K562 (cell line): Measurements from ENCODE around the gene HSD17B8. TPM values are rescaled to one million over a fixed set of nuclear protein-coding genes. Genes with fewer than 3 reads are reported as not detected.
A peak's percentile ranks its signal among the peaks of the same experiment; 100 is the strongest.

Source experiments
- CTBP1 ChIP-seq: fragments of 450-650 bp; IDR thresholded peaks from 2 replicates; pipeline ENCODE4 v1.6.1; 2016; ENCODE audit warnings: borderline replicate concordance
- DIDO1 ChIP-seq: fragments of 450-650 bp; IDR thresholded peaks from 2 replicates; pipeline ENCODE4 v1.6.1; 2016; ENCODE audit warnings: low read depth, missing biosample characterization, missing genetic modification characterization
- ELF2 ChIP-seq: fragments of 250-450 bp; sonication (Bioruptor Pico); IDR thresholded peaks from 2 replicates; pipeline ENCODE4 v1.5.0; 2021; ENCODE audit warnings: mild to moderate bottlenecking
- IRF2 ChIP-seq: sonication (generic); formaldehyde crosslinking; IDR thresholded peaks from 2 replicates; pipeline ENCODE4 v1.8.1; 2022; ENCODE audit warnings: mild to moderate bottlenecking, missing genetic modification reagents
- JUND ChIP-seq, 2 experiments: IDR thresholded peaks; 2 replicates in 1 of 2; 3 replicates in 1 of 2; pipeline ENCODE4 v1.6.1; 2011; ENCODE audit warnings: borderline replicate concordance in 2 of 2, low read depth in 2 of 2, low read length in 2 of 2, improper control_type of control experiment in 1 of 2, missing biosample characterization in 1 of 2, missing genetic modification characterization in 1 of 2, missing genetic modification reagents in 1 of 2
- MTA2 ChIP-seq: fragments of 450-650 bp; IDR thresholded peaks from 2 replicates; pipeline ENCODE4 v1.6.1; 2016; ENCODE audit warnings: low read depth
- NFE2 ChIP-seq: IDR thresholded peaks from 2 replicates; pipeline ENCODE4 v1.6.1; 2014; ENCODE audit warnings: antibody characterized with exemption, low read depth
- NFIC ChIP-seq: fragments of 450-650 bp; IDR thresholded peaks from 2 replicates; pipeline ENCODE4 v1.6.1; 2017; ENCODE audit warnings: mild to moderate bottlenecking, inconsistent platforms
- PTBP1 ChIP-seq: fragments of 200-400 bp; formaldehyde crosslinking; IDR thresholded peaks from 2 replicates; pipeline ENCODE4 v1.6.1; 2017; ENCODE audit warnings: low read depth, low read length
- RBM25 ChIP-seq: fragments of 200-400 bp; formaldehyde crosslinking; IDR thresholded peaks from 2 replicates; pipeline ENCODE4 v1.6.1; 2018; ENCODE audit warnings: low read length, low read depth, moderate library complexity; ENCODE audit not compliant: severe bottlenecking
- SAFB ChIP-seq: fragments of 200-400 bp; formaldehyde crosslinking; IDR thresholded peaks from 2 replicates; pipeline ENCODE4 v1.6.1; 2017; ENCODE audit warnings: low read depth, low read length, borderline replicate concordance
- TARDBP ChIP-seq: fragments of 450-650 bp; IDR thresholded peaks from 2 replicates; pipeline ENCODE4 v1.6.1; 2016
- ZKSCAN8 ChIP-seq: fragments of 200-800 bp; sonication (Bioruptor generic); IDR thresholded peaks from 2 replicates; pipeline ENCODE4 v1.6.1; 2016; ENCODE audit warnings: missing genetic modification characterization, missing compliant biosample characterization
- ZNF134 ChIP-seq: fragments of 250-450 bp; sonication (Bioruptor Pico); conservative IDR thresholded peaks from 2 replicates; pipeline ENCODE4 v1.4.0; 2020
- ZNF589 ChIP-seq: fragments of 200-800 bp; sonication (Bioruptor generic); IDR thresholded peaks from 2 replicates; pipeline ENCODE4 v1.6.1; 2016; ENCODE audit warnings: low read depth, missing genetic modification characterization, missing compliant biosample characterization
- polyA plus RNA-seq, 8 experiments: library from polyadenylated mRNA; depleted of rRNA in 4 of 8; stranded (reverse) in 5 of 8; unstranded in 3 of 8; fragments of >200 nt; fragmentation: Nextera tagmentation in 2 of 8; fragmentation: Illumina TruSeq in 1 of 8; extraction: Ambion mirVana in 2 of 8; extraction: Trizol in 1 of 8; gene quantifications; 2 replicates each; pipeline versions ENCODE4 v1.2.1 to v1.2.3, GENCODE V29; 2011 to 2014; ENCODE audit warnings: inconsistent platforms in 1 of 8, missing spikeins in 1 of 8
- total RNA-seq, 7 experiments: library from RNA; depleted of rRNA in 6 of 7; stranded (reverse); fragments of >200 nt in 6 of 7; fragmentation: Illumina TruSeq in 2 of 7; extraction: Trizol in 2 of 7; gene quantifications; 2 replicates each; pipeline versions ENCODE4 v1.2.1 to v1.2.3, GENCODE V29; 2011 to 2021; ENCODE audit warnings: low replicate concordance in 1 of 7
- TF ChIP-seq, protein P1 (sequence below): fragments of 250-450 bp; sonication (Bioruptor Pico); IDR thresholded peaks from 2 replicates; pipeline ENCODE4 v1.6.1; 2021; ENCODE audit warnings: mild to moderate bottlenecking
- TF ChIP-seq, protein P2 (sequence below): fragments of 250-450 bp; sonication (Bioruptor Pico); IDR thresholded peaks from 2 replicates; pipeline ENCODE4 v1.4.0; 2020; ENCODE audit warnings: mild to moderate bottlenecking, moderate library complexity, borderline replicate concordance
- TF ChIP-seq, protein P3 (sequence below), 2 experiments: IDR thresholded peaks; 2 replicates each; pipeline ENCODE4 v1.6.1; 2012; ENCODE audit warnings: improper control_type of control experiment in 2 of 2, low read depth in 2 of 2, low read length in 2 of 2, borderline replicate concordance in 1 of 2
- TF ChIP-seq, protein P4 (sequence below), 2 experiments: fragments of 450-650 bp in 1 of 2; sonication (generic) in 1 of 2; formaldehyde crosslinking; conservative IDR thresholded peaks; 2 replicates each; pipeline versions ENCODE4 v1.4.0 to v1.8.1; 2020 to 2022; ENCODE audit warnings: mild to moderate bottlenecking in 1 of 2, missing genetic modification reagents in 1 of 2

Gene HSD17B8
- total and polyA plus RNA-seq, 9 of the 15 experiments (the other 6 are each of a cell fraction or from before 2014, with no cell fraction given): 3.7 to 35.2 (median 14.2) TPM

DNA sequence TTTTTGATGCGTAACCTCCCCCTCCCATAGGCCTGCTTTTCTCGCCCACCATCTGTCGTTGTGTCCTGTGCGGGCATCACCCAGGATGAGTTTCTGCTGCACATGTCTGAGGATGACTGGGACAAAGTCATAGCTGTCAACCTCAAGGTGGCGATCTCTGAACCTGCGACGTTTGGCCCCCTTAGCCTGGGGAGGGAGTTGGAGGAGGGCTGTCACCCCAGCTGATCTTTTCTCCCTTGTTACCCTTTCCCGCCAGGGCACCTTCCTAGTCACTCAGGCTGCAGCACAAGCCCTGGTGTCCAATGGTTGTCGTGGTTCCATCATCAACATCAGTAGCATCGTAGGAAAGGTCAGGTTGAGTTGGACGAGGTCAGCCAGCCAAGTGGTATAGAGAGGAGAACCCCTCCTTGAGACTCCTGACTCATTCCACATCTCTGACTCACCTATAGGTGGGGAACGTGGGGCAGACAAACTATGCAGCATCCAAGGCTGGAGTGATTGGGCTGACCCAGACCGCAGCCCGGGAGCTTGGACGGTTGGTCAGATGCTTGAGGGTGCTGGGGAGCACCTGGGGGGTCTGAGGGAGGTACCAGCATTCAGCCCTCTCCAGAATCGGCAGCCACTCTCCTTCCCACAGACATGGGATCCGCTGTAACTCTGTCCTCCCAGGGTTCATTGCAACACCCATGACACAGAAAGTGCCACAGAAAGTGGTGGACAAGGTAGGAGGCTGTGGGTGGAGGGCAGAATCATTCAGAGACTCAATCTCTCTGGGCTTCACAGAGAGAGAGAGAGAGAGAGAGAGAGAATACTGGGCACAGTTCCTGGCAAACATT is 954 bp downstream of the HSD17B8 start (continued):
- TF ChIP-seq CTBP1: peak; percentile 73
- TF ChIP-seq SAFB: no peak
- no peak for TF ChIP-seq PTBP1
- TF ChIP-seq IRF2 (CRISPR knock-in tag): no peak
- TF ChIP-seq JUND (IDR thresholded peaks at IDR 0.05; ENCODE audit: borderline replicate concordance, low read depth, low read length): peak; percentile 76
- TF ChIP-seq JUND (tag; IDR thresholded peaks at IDR 0.05; ENCODE audit: borderline replicate concordance, low read depth, low read length): peak; percentile 77; the same call in 2 of the 3 replicates
- no peak for TF ChIP-seq TARDBP
- TF ChIP-seq RBM25: no peak
- no peak for TF ChIP-seq ZNF134 (CRISPR knock-in tag)
- TF ChIP-seq NFIC: no peak
- TF ChIP-seq, protein P1, sequence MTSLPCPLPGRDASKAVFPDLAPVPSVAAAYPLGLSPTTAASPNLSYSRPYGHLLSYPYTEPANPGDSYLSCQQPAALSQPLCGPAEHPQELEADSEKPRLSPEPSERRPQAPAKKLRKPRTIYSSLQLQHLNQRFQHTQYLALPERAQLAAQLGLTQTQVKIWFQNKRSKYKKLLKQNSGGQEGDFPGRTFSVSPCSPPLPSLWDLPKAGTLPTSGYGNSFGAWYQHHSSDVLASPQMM (CRISPR knock-in tag): no peak
- TF ChIP-seq, protein P2, sequence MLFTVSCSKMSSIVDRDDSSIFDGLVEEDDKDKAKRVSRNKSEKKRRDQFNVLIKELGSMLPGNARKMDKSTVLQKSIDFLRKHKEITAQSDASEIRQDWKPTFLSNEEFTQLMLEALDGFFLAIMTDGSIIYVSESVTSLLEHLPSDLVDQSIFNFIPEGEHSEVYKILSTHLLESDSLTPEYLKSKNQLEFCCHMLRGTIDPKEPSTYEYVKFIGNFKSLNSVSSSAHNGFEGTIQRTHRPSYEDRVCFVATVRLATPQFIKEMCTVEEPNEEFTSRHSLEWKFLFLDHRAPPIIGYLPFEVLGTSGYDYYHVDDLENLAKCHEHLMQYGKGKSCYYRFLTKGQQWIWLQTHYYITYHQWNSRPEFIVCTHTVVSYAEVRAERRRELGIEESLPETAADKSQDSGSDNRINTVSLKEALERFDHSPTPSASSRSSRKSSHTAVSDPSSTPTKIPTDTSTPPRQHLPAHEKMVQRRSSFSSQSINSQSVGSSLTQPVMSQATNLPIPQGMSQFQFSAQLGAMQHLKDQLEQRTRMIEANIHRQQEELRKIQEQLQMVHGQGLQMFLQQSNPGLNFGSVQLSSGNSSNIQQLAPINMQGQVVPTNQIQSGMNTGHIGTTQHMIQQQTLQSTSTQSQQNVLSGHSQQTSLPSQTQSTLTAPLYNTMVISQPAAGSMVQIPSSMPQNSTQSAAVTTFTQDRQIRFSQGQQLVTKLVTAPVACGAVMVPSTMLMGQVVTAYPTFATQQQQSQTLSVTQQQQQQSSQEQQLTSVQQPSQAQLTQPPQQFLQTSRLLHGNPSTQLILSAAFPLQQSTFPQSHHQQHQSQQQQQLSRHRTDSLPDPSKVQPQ: no peak
- TF ChIP-seq ZKSCAN8 (CRISPR knock-in tag): no peak
- TF ChIP-seq, protein P3, sequence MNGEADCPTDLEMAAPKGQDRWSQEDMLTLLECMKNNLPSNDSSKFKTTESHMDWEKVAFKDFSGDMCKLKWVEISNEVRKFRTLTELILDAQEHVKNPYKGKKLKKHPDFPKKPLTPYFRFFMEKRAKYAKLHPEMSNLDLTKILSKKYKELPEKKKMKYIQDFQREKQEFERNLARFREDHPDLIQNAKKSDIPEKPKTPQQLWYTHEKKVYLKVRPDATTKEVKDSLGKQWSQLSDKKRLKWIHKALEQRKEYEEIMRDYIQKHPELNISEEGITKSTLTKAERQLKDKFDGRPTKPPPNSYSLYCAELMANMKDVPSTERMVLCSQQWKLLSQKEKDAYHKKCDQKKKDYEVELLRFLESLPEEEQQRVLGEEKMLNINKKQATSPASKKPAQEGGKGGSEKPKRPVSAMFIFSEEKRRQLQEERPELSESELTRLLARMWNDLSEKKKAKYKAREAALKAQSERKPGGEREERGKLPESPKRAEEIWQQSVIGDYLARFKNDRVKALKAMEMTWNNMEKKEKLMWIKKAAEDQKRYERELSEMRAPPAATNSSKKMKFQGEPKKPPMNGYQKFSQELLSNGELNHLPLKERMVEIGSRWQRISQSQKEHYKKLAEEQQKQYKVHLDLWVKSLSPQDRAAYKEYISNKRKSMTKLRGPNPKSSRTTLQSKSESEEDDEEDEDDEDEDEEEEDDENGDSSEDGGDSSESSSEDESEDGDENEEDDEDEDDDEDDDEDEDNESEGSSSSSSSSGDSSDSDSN (IDR thresholded peaks at IDR 0.05; ENCODE audit: borderline replicate concordance in 1 of 2, low read depth in 2 of 2, low read length in 2 of 2): 0 out of 4 replicates have a peak, but pooled peaks of 1 of the 2 experiments have one; percentile 19
- no peak for TF ChIP-seq ZNF589 (CRISPR knock-in tag)
- no peak for TF ChIP-seq MTA2
- TF ChIP-seq NFE2: peak; percentile 19; the same call in 1 of the 2 replicates
- no peak for TF ChIP-seq DIDO1 (tag)
- TF ChIP-seq, protein P4, sequence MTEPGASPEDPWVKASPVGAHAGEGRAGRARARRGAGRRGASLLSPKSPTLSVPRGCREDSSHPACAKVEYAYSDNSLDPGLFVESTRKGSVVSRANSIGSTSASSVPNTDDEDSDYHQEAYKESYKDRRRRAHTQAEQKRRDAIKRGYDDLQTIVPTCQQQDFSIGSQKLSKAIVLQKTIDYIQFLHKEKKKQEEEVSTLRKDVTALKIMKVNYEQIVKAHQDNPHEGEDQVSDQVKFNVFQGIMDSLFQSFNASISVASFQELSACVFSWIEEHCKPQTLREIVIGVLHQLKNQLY (CRISPR knock-in tag; conservative IDR thresholded peaks at IDR 0.05): 0 out of 4 replicates have a peak, but pooled peaks of 1 of the 2 experiments have one; percentile 10
- TF ChIP-seq ELF2 (CRISPR knock-in tag): no peak
